Muscle layer of colon (tissue), 2 donors: ENCODE data around the gene ICAM2.

Experiments
- H3K27ac ChIP-seq: one replicate; pipeline ENCODE4 v1.7.0; 2013; ENCODE audit warnings: low read depth, mild to moderate bottlenecking, low read length, moderate library complexity
- H3K27me3 ChIP-seq, 2 donors: one replicate each; pipeline ENCODE4 v1.7.0; 2013; ENCODE audit warnings: low read length in 2 of 2, mild to moderate bottlenecking in 2 of 2; ENCODE audit not compliant: insufficient read depth in 2 of 2, control insufficient read depth in 1 of 2
- H3K36me3 ChIP-seq: one replicate; pipeline ENCODE4 v1.7.0; 2013; ENCODE audit warnings: mild to moderate bottlenecking, low read length; ENCODE audit not compliant: insufficient read depth
- H3K4me1 ChIP-seq: one replicate; pipeline ENCODE4 v1.7.0; 2013; ENCODE audit warnings: mild to moderate bottlenecking, low read length; ENCODE audit not compliant: insufficient read depth
- H3K4me3 ChIP-seq, 2 donors: one replicate each; pipeline ENCODE4 v1.7.0; 2013; ENCODE audit warnings: low read length in 2 of 2, low read depth in 1 of 2, mild to moderate bottlenecking in 1 of 2, moderate library complexity in 1 of 2
- H3K9ac ChIP-seq: one replicate; pipeline ENCODE4 v1.7.0; 2013; ENCODE audit warnings: low read length
- H3K9me3 ChIP-seq: one replicate; pipeline ENCODE4 v1.7.0; 2013; ENCODE audit warnings: mild to moderate bottlenecking, low read length
- donor health status: abdominal sarcoma.
- donor health status: Adenocarcinoma of cecum.

Gene ICAM2

DNA sequence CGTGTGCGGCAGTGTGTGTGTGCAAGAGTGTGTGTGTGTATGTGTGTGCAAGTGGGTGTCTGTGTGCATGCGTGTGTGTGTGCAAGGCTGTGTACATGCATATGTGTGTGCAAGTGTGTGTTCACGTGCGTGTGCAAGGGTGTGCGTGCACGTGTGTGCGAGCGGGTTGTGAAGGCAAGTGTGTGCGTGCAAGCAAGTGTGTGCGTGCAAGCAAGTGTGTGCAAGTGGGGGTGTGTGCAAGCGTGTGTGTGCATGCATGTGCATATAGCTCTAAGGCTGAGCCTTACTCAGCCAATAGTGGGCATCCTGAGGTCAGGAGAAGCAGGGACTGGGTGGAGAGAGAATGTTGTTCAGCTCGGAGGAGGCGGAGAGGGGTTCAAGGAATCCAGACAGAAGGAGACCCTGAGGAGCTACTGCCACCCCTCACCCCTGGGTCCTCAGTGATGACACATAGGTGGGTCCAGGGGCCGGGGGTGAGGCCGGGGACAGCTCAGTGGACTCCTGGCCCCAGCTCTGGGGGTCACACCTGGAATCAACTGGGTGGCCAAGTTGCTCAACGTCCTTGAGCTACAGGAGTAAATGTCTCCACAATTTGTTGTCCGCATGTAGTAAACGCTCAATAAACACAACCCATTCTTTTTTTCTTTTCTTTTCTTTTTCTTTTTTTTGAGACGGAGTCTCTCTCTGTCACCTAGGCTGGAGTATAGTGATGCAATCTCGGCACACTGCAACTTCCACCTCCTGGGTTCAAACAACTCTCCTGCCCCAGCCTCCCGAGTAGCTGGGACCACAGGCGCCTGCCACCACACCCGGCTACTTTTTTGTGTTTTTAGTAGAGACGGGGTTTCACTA lies 20.5 kb downstream of the ICAM2 start:
- Histone ChIP-seq H3K4me1 (no peaks in the 10 kb centered on the region), H3K36me3 (no peaks in the 10 kb centered on the region), H3K9me3 (no peaks in the 10 kb centered on the region), H3K27me3 (peaks cover 13 to 35% of the 10 kb centered on the region in 2 donors), H3K27ac (no peak overlapping the region), H3K9ac (no peak overlapping the region), H3K4me3 (no peak overlapping the region)

DNA sequence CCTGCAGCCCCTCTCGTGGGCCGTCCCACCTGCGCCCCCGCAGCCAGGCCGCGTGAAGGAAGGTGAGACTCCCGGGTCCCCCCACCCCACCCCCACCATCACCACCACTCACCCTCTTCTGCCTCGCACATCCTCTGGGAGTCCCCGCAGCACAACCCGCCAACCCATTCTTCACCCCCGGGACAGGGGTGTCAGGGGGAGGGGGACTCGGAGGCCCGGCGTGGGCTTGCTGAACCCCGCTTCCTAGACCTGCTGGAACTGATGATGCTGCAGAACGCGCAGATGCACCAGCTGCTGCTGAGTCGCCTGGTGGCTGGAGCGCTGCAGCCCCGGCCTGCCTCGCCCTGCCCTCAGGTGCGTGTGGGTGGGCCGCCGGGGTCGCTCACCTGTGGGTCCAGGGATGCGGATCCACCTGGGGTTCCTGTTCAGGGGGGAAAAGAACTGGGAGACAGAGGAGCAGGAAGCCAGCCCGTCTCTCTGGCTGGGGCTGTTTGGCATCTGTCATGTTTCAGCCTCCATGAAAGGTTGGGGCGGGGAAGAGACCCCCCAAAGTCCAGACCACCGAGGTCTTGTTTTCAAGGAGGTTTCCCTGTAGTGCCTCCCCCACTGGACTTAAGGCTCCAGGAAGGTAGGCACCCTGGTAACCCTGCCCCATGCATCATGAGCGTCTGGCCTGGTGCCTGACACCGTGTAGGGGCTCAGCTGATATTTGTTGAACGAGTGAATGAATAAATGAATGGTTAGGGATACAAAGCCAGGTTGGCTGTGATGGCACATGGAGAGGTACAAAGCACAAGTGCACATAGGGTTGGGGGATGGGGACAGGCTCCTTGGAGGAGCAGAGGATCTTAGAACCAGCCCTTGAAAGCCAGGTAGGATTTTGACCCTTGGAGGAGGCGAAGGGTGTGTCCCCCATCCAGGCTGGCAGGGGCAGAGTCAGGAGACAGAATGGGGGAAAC lies 21.4 kb downstream of the ICAM2 start:
- H3K36me3 ChIP-seq = no peaks in the 10 kb centered on the region
- peak overlapping the region; percentile 33 to 53 for H3K4me3 ChIP-seq
- no peak overlapping the region for H3K27ac ChIP-seq
- no peak overlapping the region for H3K9ac ChIP-seq
- no peaks in the 10 kb centered on the region for H3K9me3 ChIP-seq
- H3K4me1 ChIP-seq = no peaks in the 10 kb centered on the region
- H3K27me3 ChIP-seq = peaks cover 13 to 35% of the 10 kb centered on the region in 2 donors

DNA sequence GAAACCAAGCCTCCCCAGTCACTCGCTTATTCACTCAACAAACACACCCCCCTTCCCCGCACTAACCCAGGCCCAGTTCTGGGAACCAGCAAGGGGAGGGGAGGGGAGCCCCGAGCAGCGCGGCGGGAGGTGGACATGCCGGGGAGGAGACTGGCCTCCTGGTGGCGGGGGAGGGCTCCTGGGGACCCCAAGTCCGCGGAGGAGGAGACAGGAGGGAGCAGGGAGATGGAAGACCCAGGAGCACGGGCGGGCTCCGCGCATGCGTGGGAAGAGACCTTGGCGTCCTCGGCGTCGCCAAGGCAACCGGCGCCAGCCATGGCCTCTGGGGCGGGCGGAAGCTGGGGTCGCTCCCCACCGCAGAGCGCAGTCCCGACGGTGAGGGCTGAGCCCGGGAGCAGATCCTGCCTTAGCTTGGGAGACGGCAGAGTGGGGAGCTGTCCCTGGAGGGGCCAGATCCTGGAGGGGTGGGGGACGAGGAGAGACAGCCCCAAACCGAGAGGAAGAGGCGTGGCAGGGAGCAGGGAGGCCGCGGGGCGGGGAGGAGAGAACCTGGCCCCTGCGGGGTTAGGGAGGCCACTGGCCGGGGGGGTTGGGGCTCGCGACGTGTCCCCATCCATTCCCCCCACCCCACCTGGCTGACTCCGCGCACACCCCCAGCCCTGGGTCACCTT lies 22.2 kb downstream of the ICAM2 start, which contains the start of gene PRR29:
Gene PRR29, plus strand, starts transcription at position 302 of the 671 bp plus-strand sequence. Its CDS starts 14 bp downstream, at position 316.
- no peak within 1 kb of the TSS for H3K9ac ChIP-seq
- peak within 1 kb of the TSS; percentile 33 to 53 for H3K4me3 ChIP-seq
- no peak within 1 kb of the TSS for H3K27ac ChIP-seq
- H3K36me3 ChIP-seq = no peaks in the 10 kb centered on the region
- H3K9me3 ChIP-seq = no peaks in the 10 kb centered on the region
- H3K27me3 ChIP-seq = peaks cover 13 to 35% of the 10 kb centered on the region in 2 donors
- H3K4me1 ChIP-seq = no peaks in the 10 kb centered on the region

DNA sequence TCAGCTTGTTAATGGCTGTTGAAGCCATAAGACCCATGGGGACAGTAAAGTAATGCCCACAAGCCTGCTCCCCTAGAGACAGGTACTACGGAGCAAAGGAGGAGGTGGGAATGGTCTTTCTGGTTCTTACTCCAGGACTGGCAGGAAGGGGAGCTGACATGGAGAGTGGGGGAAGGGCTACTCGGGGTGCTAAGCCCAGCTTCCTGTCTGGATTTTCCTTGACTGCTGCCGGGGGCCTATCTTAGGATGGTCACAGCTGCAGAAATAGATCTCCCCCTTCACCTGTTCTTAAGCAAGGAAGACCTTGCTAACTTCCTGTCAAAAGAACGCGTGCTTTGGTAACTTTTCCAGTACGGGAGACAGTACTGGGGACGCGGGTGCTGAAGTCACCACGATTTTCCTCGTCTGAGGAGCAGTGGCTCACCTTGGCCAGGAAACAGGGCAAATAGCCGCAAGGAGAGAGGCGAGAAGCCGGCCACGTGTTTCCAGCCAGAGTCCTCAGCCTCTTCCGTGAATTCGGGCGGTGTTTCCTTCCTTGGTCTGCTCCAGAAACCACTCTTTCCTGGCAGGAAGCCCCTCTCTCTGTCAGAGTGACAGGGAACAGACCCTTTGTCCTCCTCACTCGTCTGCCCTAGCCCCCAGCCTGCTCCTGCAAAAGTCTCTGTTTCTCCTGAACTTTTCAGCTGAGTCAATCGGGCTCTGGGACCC lies 22.9 kb downstream of the ICAM2 start:
- no peak overlapping the region for H3K27ac ChIP-seq

DNA sequence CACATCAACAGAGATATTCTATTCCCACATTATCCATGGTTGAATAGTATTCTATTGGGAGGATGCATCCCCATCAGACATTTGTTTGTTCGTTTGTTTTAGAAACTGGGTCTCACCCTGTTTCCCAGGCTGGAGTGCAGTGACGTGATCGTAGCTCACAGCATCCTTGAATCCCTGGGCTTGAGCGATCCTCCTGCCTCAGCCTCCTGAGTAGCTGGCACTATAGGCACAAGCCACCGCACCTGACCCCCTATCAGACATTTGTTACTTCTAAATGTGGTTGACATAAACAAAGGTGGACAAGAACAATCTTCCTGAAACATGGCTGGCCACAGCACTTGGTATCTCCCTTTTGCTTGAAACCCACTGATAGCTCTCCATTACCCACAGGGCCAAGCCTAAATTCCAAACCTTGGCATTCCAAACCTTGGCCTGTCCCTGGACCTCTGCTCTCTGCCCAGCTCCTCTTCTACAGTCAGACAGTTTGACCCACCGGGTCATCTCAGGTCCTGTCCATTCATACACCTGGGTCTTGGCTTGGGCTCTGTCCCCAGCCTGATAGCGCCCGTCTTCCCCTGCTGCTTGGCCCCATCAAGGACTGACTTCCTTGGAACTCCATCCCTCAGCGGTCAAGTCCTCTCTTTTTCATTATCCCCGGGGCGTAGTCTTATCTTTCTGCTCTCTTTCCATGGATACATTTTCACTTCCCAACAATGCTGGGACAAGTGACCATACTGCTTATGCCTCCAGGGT lies 23.8 kb downstream of the ICAM2 start:
- Histone ChIP-seq H3K9ac (no peak overlapping the region), H3K4me3 (no peak overlapping the region), H3K27me3 (peaks cover 25 to 28% of the 10 kb centered on the region in 2 donors), H3K4me1 (no peaks in the 10 kb centered on the region), H3K9me3 (no peaks in the 10 kb centered on the region), H3K36me3 (no peaks in the 10 kb centered on the region), H3K27ac (no peak overlapping the region)

More for the DNA sequence above, 22.9 kb downstream of the ICAM2 start:
- Histone ChIP-seq H3K27me3 (peaks cover 16 to 33% of the 10 kb centered on the region in 2 donors), H3K36me3 (no peaks in the 10 kb centered on the region), H3K9me3 (no peaks in the 10 kb centered on the region), H3K4me3 (peak overlapping the region in 1 of 2 donors; percentile 53), H3K9ac (no peak overlapping the region), H3K4me1 (no peaks in the 10 kb centered on the region)

DNA sequence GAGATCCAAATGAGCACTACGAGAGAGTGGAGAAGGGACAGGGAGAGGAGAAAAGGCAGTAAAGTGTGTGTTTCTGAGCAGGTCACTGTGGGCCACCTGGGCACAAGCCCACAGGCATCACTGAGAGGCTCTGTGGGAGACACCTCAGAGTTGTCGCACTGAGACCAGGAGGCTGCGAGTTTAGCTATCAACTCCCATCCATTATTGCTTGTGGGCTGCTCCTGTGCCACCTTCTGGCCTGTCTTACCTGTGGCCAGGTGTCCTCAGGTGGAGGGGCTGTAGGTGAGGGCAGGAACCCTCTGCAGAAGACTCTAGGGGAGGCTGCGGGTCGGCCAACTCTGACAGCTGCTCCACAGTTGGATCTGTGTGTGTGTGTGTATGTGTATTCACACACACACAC lies 24.8 kb downstream of the ICAM2 start:
- Histone ChIP-seq H3K27ac (no peak overlapping the region), H3K36me3 (no peaks in the 10 kb centered on the region), H3K9ac (no peak overlapping the region), H3K4me1 (no peaks in the 10 kb centered on the region), H3K27me3 (peaks cover 25 to 31% of the 10 kb centered on the region in 2 donors), H3K9me3 (no peaks in the 10 kb centered on the region), H3K4me3 (no peak overlapping the region)

DNA sequence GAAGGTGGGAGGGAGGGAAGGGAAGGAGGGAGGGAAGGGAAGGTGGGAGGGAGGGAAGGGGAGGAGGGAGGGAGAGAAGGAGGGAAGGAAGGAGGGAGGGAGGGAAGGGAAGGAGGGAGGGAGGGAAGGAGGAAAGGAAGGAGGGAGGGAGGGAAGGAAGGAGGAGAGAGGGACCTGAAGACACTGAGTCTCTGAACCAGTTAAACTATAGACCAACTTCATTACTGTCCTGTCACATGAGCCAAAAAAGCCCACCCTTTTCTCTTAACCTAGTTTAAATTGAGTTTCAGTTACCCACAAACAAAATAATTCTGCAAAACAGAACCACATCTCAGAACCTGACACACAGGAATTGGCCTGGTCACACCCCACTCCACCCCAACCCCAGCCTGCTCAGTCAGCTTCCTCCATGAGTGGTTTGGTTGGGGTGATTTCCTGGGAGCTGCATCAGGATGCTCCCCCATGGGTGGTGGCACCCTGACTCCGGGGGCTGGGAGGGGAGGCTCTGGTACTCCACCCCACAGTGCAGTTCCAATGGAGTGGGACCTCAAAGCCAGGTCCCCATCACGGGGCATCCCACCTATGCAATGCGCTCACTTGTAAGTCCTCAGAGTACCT lies 27.0 kb downstream of the ICAM2 start:
- H3K27ac ChIP-seq = no peak overlapping the region
- no peak overlapping the region for H3K4me3 ChIP-seq
- no peak overlapping the region for H3K9ac ChIP-seq
- no peaks in the 10 kb centered on the region for H3K4me1 ChIP-seq
- H3K36me3 ChIP-seq = no peaks in the 10 kb centered on the region
- no peaks in the 10 kb centered on the region for H3K9me3 ChIP-seq
- peaks cover 12 to 28% of the 10 kb centered on the region in 2 donors for H3K27me3 ChIP-seq

DNA sequence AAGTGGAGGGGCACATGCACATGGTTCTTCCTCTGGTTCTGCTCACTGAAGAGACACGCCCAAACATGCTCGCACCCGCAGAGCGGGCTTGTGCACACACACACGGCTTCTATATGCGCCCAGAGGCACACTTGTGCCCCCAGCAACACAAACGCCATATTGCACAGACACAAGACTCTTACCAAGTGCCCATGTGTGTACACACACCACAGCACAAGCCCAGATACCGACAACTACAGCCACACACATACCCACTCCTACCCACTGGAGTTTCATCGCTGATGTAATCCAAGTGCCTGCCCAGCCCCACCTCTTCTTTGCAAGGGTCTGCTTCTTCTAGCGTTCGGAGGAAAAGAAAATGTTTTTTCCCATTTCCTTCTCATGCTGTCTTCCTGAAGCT lies 28.8 kb downstream of the ICAM2 start:
- Histone ChIP-seq H3K9ac (no peak overlapping the region), H3K9me3 (no peaks in the 10 kb centered on the region), H3K36me3 (no peaks in the 10 kb centered on the region), H3K4me1 (peaks cover 5% of the 10 kb centered on the region), H3K4me3 (no peak overlapping the region), H3K27me3 (peaks cover 12 to 13% of the 10 kb centered on the region in 2 donors), H3K27ac (no peak overlapping the region)

DNA sequence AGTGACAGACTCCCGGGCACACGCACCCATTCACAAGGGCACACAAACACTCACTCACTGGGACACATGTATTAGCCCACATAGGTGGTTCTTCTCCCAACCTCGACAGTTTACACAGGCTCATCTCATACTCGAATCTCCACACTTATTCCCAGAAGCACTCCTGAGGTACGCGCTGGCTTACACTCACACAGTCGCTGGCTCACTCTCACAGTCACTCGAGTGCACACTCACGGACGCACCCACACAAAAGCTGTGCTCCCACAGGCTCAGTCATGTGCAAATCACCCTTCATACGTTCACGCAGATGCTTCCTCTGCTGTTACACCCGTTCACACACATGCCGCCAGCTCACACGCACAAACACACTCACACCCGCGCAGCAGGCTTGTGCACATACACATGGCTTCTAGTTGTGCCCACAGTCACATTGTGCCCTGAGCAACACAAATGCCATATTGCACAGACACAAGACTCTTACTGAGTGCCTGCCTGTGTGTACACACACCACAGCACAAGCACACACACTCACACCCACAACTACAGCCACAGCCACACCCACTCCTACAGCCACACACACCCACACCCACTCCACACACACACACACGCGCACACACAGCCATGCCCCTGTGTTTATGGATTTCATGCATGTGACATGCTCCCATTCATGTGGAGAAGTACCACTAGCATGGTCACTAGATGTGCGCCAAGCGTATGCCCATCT lies 30.6 kb downstream of the ICAM2 start:
- H3K9me3 ChIP-seq = no peaks in the 10 kb centered on the region
- no peak overlapping the region for H3K4me3 ChIP-seq
- H3K27ac ChIP-seq = no peak overlapping the region
- H3K9ac ChIP-seq = no peak overlapping the region
- peaks cover 5% of the 10 kb centered on the region for H3K4me1 ChIP-seq
- H3K27me3 ChIP-seq = peaks cover 12 to 13% of the 10 kb centered on the region in 2 donors
- H3K36me3 ChIP-seq = no peaks in the 10 kb centered on the region
